A549 (cell line): ENCODE results near the gene KCNQ1.

ENCODE experiments used
- CBX8 ChIP-seq: fragments of 200-600 bp; sonication (generic); IDR thresholded peaks from 2 replicates; pipeline ENCODE4 v1.6.1; 2016
- HDAC2 ChIP-seq: fragments of 200-600 bp; sonication (generic); IDR thresholded peaks from 2 replicates; pipeline ENCODE4 v1.6.1; 2016
- KDM1A ChIP-seq: fragments of 200-600 bp; sonication (generic); IDR thresholded peaks from 2 replicates; pipeline ENCODE4 v1.6.1; 2016; ENCODE audit warnings: low read depth, mild to moderate bottlenecking
- PHF8 ChIP-seq: fragments of 200-600 bp; sonication (generic); IDR thresholded peaks from 2 replicates; pipeline ENCODE4 v1.6.1; 2016; ENCODE audit warnings: low read depth, mild to moderate bottlenecking, antibody characterized with exemption, moderate library complexity, borderline replicate concordance
- POLR2A ChIP-seq: IDR thresholded peaks from 2 replicates; pipeline ENCODE4 v1.6.1; 2012; ENCODE audit warnings: mild to moderate bottlenecking, low read length
- RFX5 ChIP-seq: fragments of 450-650 bp; IDR thresholded peaks from 2 replicates; pipeline ENCODE4 v1.7.1; 2014; ENCODE audit warnings: antibody characterized with exemption, mild to moderate bottlenecking, moderate library complexity
- SREBF2 ChIP-seq: fragments of 450-650 bp; IDR thresholded peaks from 2 replicates; pipeline ENCODE4 v1.6.1; 2014; ENCODE audit warnings: mild to moderate bottlenecking, moderate library complexity
- TP53 ChIP-seq: fragments of 250-450 bp; sonication (Bioruptor Pico); IDR thresholded peaks from 2 replicates; pipeline ENCODE4 v1.5.0; 2021; ENCODE audit warnings: mild to moderate bottlenecking, moderate library complexity
- TF ChIP-seq, protein P1 (sequence below): fragments of >200 bp; sonication (Bioruptor Twin); formaldehyde crosslinking; IDR thresholded peaks from 3 replicates; pipeline ENCODE4 v1.5.1; 2016
- TF ChIP-seq, protein P2 (sequence below): fragments of 200-600 bp; sonication (generic); IDR thresholded peaks from 2 replicates; pipeline ENCODE4 v1.6.1; 2016; ENCODE audit warnings: antibody characterized with exemption, mild to moderate bottlenecking, moderate library complexity
- TF ChIP-seq, protein P3 (sequence below): IDR thresholded peaks from 2 replicates; pipeline ENCODE4 v1.6.1; 2012

DNA sequence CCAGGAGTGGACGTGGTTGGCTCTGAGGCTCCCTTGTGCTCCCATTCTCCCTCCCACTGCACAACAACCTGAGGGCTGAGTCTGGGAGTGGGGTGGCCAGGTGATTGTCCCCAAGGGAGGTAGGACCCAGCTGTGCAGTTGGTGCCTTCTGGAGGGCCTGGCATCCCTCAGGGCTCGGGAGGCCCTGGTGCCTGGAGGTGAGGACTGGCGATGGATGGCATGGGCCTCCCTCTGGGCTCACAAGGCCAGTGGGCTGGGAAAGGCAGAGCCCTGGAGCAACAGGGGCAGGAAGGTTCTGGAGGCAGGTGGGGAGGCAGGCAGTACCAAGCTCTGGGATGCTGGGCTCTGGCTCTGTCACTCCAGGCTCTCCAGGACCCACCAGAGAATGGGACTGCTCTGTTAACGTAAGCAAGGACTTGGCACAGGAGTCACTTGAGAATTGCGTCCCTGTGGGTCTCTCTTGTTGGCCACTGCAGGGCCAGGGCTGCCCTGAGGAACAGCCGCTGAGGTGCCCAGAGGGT, 140.8 kb downstream of the KCNQ1 start:
- TF ChIP-seq RFX5 (no peak), POLR2A (no peak), KDM1A (no peak), SREBF2 (no peak), TP53 (no peak), CBX8 (no peak), PHF8 (no peak), HDAC2 (no peak)
- TF ChIP-seq, protein P1, sequence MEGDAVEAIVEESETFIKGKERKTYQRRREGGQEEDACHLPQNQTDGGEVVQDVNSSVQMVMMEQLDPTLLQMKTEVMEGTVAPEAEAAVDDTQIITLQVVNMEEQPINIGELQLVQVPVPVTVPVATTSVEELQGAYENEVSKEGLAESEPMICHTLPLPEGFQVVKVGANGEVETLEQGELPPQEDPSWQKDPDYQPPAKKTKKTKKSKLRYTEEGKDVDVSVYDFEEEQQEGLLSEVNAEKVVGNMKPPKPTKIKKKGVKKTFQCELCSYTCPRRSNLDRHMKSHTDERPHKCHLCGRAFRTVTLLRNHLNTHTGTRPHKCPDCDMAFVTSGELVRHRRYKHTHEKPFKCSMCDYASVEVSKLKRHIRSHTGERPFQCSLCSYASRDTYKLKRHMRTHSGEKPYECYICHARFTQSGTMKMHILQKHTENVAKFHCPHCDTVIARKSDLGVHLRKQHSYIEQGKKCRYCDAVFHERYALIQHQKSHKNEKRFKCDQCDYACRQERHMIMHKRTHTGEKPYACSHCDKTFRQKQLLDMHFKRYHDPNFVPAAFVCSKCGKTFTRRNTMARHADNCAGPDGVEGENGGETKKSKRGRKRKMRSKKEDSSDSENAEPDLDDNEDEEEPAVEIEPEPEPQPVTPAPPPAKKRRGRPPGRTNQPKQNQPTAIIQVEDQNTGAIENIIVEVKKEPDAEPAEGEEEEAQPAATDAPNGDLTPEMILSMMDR: no peak
- TF ChIP-seq, protein P2, sequence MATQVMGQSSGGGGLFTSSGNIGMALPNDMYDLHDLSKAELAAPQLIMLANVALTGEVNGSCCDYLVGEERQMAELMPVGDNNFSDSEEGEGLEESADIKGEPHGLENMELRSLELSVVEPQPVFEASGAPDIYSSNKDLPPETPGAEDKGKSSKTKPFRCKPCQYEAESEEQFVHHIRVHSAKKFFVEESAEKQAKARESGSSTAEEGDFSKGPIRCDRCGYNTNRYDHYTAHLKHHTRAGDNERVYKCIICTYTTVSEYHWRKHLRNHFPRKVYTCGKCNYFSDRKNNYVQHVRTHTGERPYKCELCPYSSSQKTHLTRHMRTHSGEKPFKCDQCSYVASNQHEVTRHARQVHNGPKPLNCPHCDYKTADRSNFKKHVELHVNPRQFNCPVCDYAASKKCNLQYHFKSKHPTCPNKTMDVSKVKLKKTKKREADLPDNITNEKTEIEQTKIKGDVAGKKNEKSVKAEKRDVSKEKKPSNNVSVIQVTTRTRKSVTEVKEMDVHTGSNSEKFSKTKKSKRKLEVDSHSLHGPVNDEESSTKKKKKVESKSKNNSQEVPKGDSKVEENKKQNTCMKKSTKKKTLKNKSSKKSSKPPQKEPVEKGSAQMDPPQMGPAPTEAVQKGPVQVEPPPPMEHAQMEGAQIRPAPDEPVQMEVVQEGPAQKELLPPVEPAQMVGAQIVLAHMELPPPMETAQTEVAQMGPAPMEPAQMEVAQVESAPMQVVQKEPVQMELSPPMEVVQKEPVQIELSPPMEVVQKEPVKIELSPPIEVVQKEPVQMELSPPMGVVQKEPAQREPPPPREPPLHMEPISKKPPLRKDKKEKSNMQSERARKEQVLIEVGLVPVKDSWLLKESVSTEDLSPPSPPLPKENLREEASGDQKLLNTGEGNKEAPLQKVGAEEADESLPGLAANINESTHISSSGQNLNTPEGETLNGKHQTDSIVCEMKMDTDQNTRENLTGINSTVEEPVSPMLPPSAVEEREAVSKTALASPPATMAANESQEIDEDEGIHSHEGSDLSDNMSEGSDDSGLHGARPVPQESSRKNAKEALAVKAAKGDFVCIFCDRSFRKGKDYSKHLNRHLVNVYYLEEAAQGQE: no peak
- TF ChIP-seq, protein P3, sequence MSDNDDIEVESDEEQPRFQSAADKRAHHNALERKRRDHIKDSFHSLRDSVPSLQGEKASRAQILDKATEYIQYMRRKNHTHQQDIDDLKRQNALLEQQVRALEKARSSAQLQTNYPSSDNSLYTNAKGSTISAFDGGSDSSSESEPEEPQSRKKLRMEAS: no peak
